Measurements from ENCODE around the gene RBM38.
"Not testable (repeated sequence)": the region's sequence is repeated elsewhere in the genome, so short reads cannot be mapped to it uniquely, and the experiment has no call there.

The RBM38 gene
- total RNA-seq = 149 to 209 (median 154) reads per million in 3 experiments

GRCh38 chr20:57390604-57391438 lies at the start of gene RBM38:
TSS of gene RBM38 (plus strand) at chr20:57391396. CDS start at chr20:57391582, 186 bp downstream.
- DNase-seq = peak; percentile 68

GRCh38 chr20:57341663-57342062 lies 49.5 kb upstream of the RBM38 start:
- no peak for DNase-seq

GRCh38 chr20:57342829-57343228 lies 48.4 kb upstream of the RBM38 start:
- no peak for DNase-seq

GRCh38 chr20:57346477-57346876 lies 44.7 kb upstream of the RBM38 start:
- peak; percentile 41 for DNase-seq

GRCh38 chr20:57347393-57347792 lies 43.8 kb upstream of the RBM38 start:
- no peak for DNase-seq

GRCh38 chr20:57348200-57348921 lies 42.8 kb upstream of the RBM38 start:
- DNase-seq = not testable (repeated sequence)

- not testable (repeated sequence) for DNase-seq
Measured at GRCh38 chr20:57348922-57349574, 42.1 kb upstream of the RBM38 start.

GRCh38 chr20:57350081-57350710 lies 41.0 kb upstream of the RBM38 start:
- DNase-seq = no peak

- not testable (repeated sequence) for DNase-seq
Measured at GRCh38 chr20:57350726-57351041, 40.5 kb upstream of the RBM38 start.

- peak; percentile 88 for DNase-seq
Measured at GRCh38 chr20:57351042-57351783, 40.0 kb upstream of the RBM38 start, which contains the start of gene RAE1. TSS of gene RAE1 (plus strand) at chr20:57351255. CDS start at chr20:57354039, 2,784 bp downstream.

- DNase-seq = no peak
Measured at GRCh38 chr20:57352305-57352704, 38.9 kb upstream of the RBM38 start.

GRCh38 chr20:57353351-57353750 lies 37.8 kb upstream of the RBM38 start:
- DNase-seq = no peak

- DNase-seq = no peak
Measured at GRCh38 chr20:57361517-57361916, 29.7 kb upstream of the RBM38 start.

GRCh38 chr20:57364451-57364850 lies 26.7 kb upstream of the RBM38 start:
- no peak for DNase-seq

GRCh38 chr20:57369596-57369995 lies 21.6 kb upstream of the RBM38 start:
- no peak for DNase-seq

GRCh38 chr20:57370316-57370715 lies 20.9 kb upstream of the RBM38 start:
- DNase-seq = no peak

- no peak for DNase-seq
Measured at GRCh38 chr20:57371363-57371762, 19.8 kb upstream of the RBM38 start.

- no peak for DNase-seq
Measured at GRCh38 chr20:57372157-57372556, 19.0 kb upstream of the RBM38 start.

- DNase-seq = no peak
Measured at GRCh38 chr20:57372581-57373350, 18.4 kb upstream of the RBM38 start.

GRCh38 chr20:57374343-57374930 lies 16.8 kb upstream of the RBM38 start:
- no peak for DNase-seq
